ENCODE data around the gene SIPA1L2. TPM values are rescaled to one million over a fixed set of nuclear protein-coding genes. Genes with fewer than 3 reads are reported as not detected.
A peak's percentile ranks its signal among the peaks of the same experiment; 100 is the strongest.

SIPA1L2 gene
- total RNA-seq, 1 donor from 2014 or later = 14.9 TPM

GRCh38 chr1:232676307-232676706, 46.4 kb upstream of the SIPA1L2 start:
- DNase-seq (ENCODE audit: low read depth) (no peak), FAIRE-seq (no peak)
- Histone ChIP-seq H3K9me3 (ENCODE audit: insufficient read depth, low read depth, low read length) (peaks cover 3% of the 10 kb centered on the region), H3K79me2 (ENCODE audit: insufficient read depth, low read length) (no peaks in the 10 kb centered on the region), H3K4me2 (ENCODE audit: low read length) (no peak overlapping the region), H3K36me3 (ENCODE audit: insufficient read depth, low read length) (no peaks in the 10 kb centered on the region), H3K4me1 (ENCODE audit: insufficient read depth, low read length) (no peaks in the 10 kb centered on the region), H3K4me3 (ENCODE audit: insufficient read depth, low read depth, low read length) (no peak overlapping the region), H3K27ac (ENCODE audit: low read depth, low read length) (no peak overlapping the region), H3K9ac (ENCODE audit: low read length) (no peak overlapping the region), H3K27me3 (ENCODE audit: insufficient read depth, low read length) (peaks cover 5% of the 10 kb centered on the region), H2AFZ (ENCODE audit: low read depth, low read length) (no peak overlapping the region), H4K20me1 (ENCODE audit: insufficient read depth, low read length) (no peaks in the 10 kb centered on the region)
- Mint-ChIP-seq H3K4me1 (ENCODE audit: low read depth, unreplicated experiment) (no peaks in the 10 kb centered on the region), H3K9me3 (ENCODE audit: unreplicated experiment) (no peaks in the 10 kb centered on the region), H3K36me3 (ENCODE audit: low read depth, unreplicated experiment) (no peaks in the 10 kb centered on the region), H3K27me3 (ENCODE audit: low read depth, unreplicated experiment) (peaks cover 31% of the 10 kb centered on the region), H3K4me3 (ENCODE audit: unreplicated experiment) (no peak overlapping the region), H3K27ac (ENCODE audit: unreplicated experiment) (no peak overlapping the region)
- TF ChIP-seq, protein P1, sequence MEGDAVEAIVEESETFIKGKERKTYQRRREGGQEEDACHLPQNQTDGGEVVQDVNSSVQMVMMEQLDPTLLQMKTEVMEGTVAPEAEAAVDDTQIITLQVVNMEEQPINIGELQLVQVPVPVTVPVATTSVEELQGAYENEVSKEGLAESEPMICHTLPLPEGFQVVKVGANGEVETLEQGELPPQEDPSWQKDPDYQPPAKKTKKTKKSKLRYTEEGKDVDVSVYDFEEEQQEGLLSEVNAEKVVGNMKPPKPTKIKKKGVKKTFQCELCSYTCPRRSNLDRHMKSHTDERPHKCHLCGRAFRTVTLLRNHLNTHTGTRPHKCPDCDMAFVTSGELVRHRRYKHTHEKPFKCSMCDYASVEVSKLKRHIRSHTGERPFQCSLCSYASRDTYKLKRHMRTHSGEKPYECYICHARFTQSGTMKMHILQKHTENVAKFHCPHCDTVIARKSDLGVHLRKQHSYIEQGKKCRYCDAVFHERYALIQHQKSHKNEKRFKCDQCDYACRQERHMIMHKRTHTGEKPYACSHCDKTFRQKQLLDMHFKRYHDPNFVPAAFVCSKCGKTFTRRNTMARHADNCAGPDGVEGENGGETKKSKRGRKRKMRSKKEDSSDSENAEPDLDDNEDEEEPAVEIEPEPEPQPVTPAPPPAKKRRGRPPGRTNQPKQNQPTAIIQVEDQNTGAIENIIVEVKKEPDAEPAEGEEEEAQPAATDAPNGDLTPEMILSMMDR (IDR thresholded peaks at IDR 0.05; ENCODE audit: insufficient read depth, low read depth, low read length) = no peak
- no peak for TF ChIP-seq EZH2 (IDR thresholded peaks at IDR 0.05; ENCODE audit: insufficient read depth, low read length)

GRCh38 chr1:232675898-232676297, 46.0 kb upstream of the SIPA1L2 start:
- H3K4me1 Mint-ChIP-seq (ENCODE audit: low read depth, unreplicated experiment) = no peaks in the 10 kb centered on the region
- FAIRE-seq = no peak

DNA sequence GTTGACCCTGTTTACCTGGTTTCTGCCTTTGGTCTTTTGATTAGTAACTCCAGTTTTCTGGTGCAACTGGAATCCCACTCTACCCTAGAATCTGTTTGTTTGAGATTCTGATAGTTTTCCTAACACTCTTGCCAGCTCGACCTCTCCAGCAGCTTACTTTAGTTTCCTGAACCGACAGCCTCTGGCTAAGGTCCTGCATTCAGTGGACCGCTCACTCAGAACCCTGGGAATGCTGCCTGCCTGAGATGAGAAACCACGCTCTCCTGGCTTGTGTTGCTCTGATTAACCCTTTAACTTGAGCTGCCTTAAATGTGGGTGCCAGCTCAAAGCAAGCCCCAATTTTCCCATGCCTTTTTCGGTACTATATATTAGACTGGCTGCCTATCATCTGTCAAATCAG, 45.3 kb upstream of the SIPA1L2 start:
- TF ChIP-seq, protein P1 (IDR thresholded peaks at IDR 0.05; ENCODE audit: insufficient read depth, low read depth, low read length) = no peak
- TF ChIP-seq EZH2 (IDR thresholded peaks at IDR 0.05; ENCODE audit: insufficient read depth, low read length) = no peak
- Histone ChIP-seq H2AFZ (ENCODE audit: low read depth, low read length) (no peak overlapping the region), H3K9me3 (ENCODE audit: insufficient read depth, low read depth, low read length) (no peaks in the 10 kb centered on the region), H3K27me3 (ENCODE audit: insufficient read depth, low read length) (peaks cover 5% of the 10 kb centered on the region), H3K4me1 (ENCODE audit: insufficient read depth, low read length) (no peaks in the 10 kb centered on the region), H3K36me3 (ENCODE audit: insufficient read depth, low read length) (no peaks in the 10 kb centered on the region), H3K27ac (ENCODE audit: low read depth, low read length) (no peak overlapping the region), H4K20me1 (ENCODE audit: insufficient read depth, low read length) (no peaks in the 10 kb centered on the region), H3K4me3 (ENCODE audit: insufficient read depth, low read depth, low read length) (no peak overlapping the region), H3K9ac (ENCODE audit: low read length) (no peak overlapping the region), H3K4me2 (ENCODE audit: low read length) (no peak overlapping the region), H3K79me2 (ENCODE audit: insufficient read depth, low read length) (no peaks in the 10 kb centered on the region)
- no peaks in the 10 kb centered on the region for H3K36me3 Mint-ChIP-seq (ENCODE audit: low read depth, unreplicated experiment)
- H3K27ac Mint-ChIP-seq (ENCODE audit: unreplicated experiment) = no peak overlapping the region
- peaks cover 27% of the 10 kb centered on the region for H3K27me3 Mint-ChIP-seq (ENCODE audit: low read depth, unreplicated experiment)
- DNase-seq (ENCODE audit: low read depth) (peak; percentile 37), FAIRE-seq (no peak)
- no peaks in the 10 kb centered on the region for H3K9me3 Mint-ChIP-seq (ENCODE audit: unreplicated experiment)
- H3K4me1 Mint-ChIP-seq (ENCODE audit: low read depth, unreplicated experiment) = no peaks in the 10 kb centered on the region
- H3K4me3 Mint-ChIP-seq (ENCODE audit: unreplicated experiment) = no peak overlapping the region

More at GRCh38 chr1:232675898-232676297, 46.0 kb upstream of the SIPA1L2 start:
- Mint-ChIP-seq H3K27ac (ENCODE audit: unreplicated experiment) (no peak overlapping the region), H3K9me3 (ENCODE audit: unreplicated experiment) (no peaks in the 10 kb centered on the region), H3K36me3 (ENCODE audit: low read depth, unreplicated experiment) (no peaks in the 10 kb centered on the region), H3K4me3 (ENCODE audit: unreplicated experiment) (no peak overlapping the region), H3K27me3 (ENCODE audit: low read depth, unreplicated experiment) (peaks cover 31% of the 10 kb centered on the region)
- no peak overlapping the region for H3K9ac ChIP-seq (ENCODE audit: low read length)
- H4K20me1 ChIP-seq (ENCODE audit: insufficient read depth, low read length) = no peaks in the 10 kb centered on the region
- H3K27ac ChIP-seq (ENCODE audit: low read depth, low read length) = no peak overlapping the region
- DNase-seq (ENCODE audit: low read depth) = no peak
- peaks cover under 1% of the 10 kb centered on the region for H3K9me3 ChIP-seq (ENCODE audit: insufficient read depth, low read depth, low read length)
- H3K4me2 ChIP-seq (ENCODE audit: low read length) = no peak overlapping the region
- H3K4me1 ChIP-seq (ENCODE audit: insufficient read depth, low read length) = no peaks in the 10 kb centered on the region
- H3K79me2 ChIP-seq (ENCODE audit: insufficient read depth, low read length) = no peaks in the 10 kb centered on the region
- H3K36me3 ChIP-seq (ENCODE audit: insufficient read depth, low read length) = no peaks in the 10 kb centered on the region
- H2AFZ ChIP-seq (ENCODE audit: low read depth, low read length) = no peak overlapping the region
- H3K4me3 ChIP-seq (ENCODE audit: insufficient read depth, low read depth, low read length) = no peak overlapping the region
- TF ChIP-seq, protein P1 (IDR thresholded peaks at IDR 0.05; ENCODE audit: insufficient read depth, low read depth, low read length) = no peak
- TF ChIP-seq EZH2 (IDR thresholded peaks at IDR 0.05; ENCODE audit: insufficient read depth, low read length) = no peak
- H3K27me3 ChIP-seq (ENCODE audit: insufficient read depth, low read length) = peaks cover 5% of the 10 kb centered on the region
